UCSD-AML1 (cell line): ENCODE data around the gene SF3B1.
"Not testable (repeated sequence)": the region's sequence is repeated elsewhere in the genome, so short reads cannot be mapped to it uniquely, and the experiment has no call there.

Experiments
- DNase-seq: peaks from one replicate; lab custom pipeline; 2025; ENCODE audit not compliant: unreplicated experiment; lab: John Stamatoyannopoulos, UW

Gene SF3B1

DNA sequence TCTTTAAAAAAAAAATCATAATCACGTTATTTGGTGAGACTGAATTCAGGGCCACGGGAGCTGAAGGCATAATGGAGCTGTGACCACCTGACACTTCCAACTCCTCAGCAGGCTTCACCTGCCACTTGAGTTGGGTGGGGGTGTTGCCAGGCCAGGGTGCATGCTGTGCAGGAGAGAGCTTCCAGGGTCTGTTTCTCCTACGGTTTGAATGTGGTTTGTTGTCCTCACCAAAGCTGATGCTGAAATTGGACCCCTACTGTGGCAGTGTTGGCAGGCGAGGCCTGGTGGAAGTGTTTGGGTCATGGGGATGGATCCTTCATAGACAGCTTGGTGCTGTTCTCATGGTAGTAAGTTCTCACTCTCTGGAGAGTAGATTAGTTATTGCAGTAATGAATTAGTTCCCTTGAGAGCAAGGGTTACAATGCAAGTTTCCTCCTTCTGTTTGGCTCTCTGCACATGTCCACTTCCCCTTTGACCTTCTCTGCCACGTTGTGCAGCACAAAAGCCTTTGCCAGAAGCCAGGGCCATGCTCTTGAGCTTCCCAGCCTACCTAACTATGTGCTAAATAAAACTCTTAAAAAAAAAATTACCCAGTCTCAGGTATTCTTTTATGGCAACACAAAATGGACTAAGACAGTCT, 86.0 kb downstream of the SF3B1 start:
- no peak for DNase-seq

GRCh38 chr2:197345846-197346370, 88.9 kb downstream of the SF3B1 start:
- DNase-seq: no peak

GRCh38 chr2:197343968-197344367, 90.9 kb downstream of the SF3B1 start:
- DNase-seq: not testable (repeated sequence)

DNA sequence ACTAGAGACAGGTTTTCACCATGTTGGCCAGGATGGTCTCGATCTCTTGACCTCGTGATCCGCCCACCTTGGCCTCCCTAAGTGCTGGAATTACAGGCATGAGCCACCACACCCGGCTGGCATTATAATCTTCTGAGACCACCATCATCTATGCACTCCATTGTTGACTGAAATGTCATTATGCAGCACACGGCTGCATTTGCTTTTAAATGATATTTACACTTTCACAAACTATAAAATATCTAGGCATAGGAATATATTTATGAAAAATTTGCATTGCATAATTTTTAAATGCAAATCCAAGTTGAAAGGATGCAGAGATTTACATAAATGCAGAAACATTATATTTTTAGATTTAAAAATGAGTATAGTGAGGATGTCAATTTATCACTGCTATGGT, 94.2 kb downstream of the SF3B1 start:
- DNase-seq: no peak
